Fibroblast of the conjunctiva (primary cell): ENCODE data around the gene ATF2.

Source experiments
- DNase-seq: peaks from one replicate; pipeline ENCODE4 v3.0.0-alpha.2; 2010; ENCODE audit warnings: low read depth

The ATF2 gene

DNA sequence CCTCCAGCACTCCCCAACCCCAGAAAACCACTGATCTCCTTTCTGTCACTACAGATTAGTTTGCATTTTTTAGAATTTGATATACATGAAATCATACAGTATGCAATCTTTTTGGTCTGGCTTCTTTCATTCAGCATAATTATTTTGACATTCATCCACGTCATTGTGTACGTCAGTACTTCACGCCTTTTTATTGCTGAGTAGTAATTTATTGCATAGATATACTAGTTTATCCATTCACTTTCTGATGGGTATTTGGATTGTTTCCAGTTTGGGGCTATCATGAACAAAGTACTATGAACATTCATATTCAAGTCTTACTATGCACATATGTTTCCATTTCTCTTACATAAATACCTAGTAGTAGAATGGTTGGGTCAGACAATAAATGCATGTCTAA is 142.8 kb downstream of the ATF2 start:
- DNase-seq, result no peak

DNA sequence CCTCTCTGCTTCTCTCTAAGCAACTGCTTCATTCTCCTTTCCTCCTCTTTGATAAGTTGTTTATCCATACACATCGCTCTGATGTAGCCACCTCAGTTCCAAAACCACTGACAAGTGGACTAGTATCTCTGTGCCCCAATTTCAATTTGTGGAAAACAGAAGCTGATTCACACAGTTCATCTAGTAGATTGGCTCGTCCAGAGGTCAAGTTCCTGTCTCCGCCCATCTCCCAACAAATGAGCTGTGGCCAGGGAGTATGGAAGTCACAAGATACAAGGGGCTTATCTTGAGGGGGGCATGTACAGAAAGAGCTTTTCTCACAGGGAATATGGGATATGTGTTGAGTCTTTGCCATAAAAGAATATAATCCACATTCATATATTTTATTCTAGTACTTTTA is 145.1 kb downstream of the ATF2 start:
- no peak for DNase-seq
